IMR-90 (cell line): ENCODE results near the gene VKORC1L1. TPM values are rescaled to one million over a fixed set of nuclear protein-coding genes. Genes with fewer than 3 reads are reported as not detected.
A peak's percentile ranks its signal among the peaks of the same experiment; 100 is the strongest.

Experiments
- ATAC-seq: fragments of 200-7000 bp; cut with Tn5 transposase; 2 replicates; pipeline ENCODE4 v1.9.1; 2020; ENCODE audit warnings: low read depth, mild to moderate bottlenecking, moderate library complexity
- BruUV-seq: library from RNA; stranded (reverse); fragments of 400-500 nt; replicated peaks from 2 replicates; lab custom pipeline; 2021; lab: Mats Ljungman, UMichigan
- CTCF ChIA-PET: fragments of 300-600 bp; formaldehyde crosslinking; extraction: SDS; loops from one replicate; lab custom pipeline; 2021; ENCODE audit warnings: antibody characterized with exemption; lab: Yijun Ruan, JAX
- POLR2A ChIA-PET: fragments of 300-600 bp; sonication (Branson Sonifier 250); formaldehyde crosslinking; loops from one replicate; lab custom pipeline; 2022; ENCODE audit warnings: antibody characterized with exemption; ENCODE audit not compliant: unreplicated experiment; lab: Charles Lee
- DNase-seq: peaks from one replicate; pipeline ENCODE4 v3.0.0; 2013
- H2AFZ ChIP-seq: replicated peaks from 2 replicates; pipeline ENCODE3; 2013; ENCODE audit warnings: low read length, mild to moderate bottlenecking; ENCODE audit not compliant: poor library complexity
- H2AK5ac ChIP-seq: 2 replicates; pipeline ENCODE4 v1.6.1; 2013; ENCODE audit warnings: low read depth, low read length, inconsistent platforms
- H2AK9ac ChIP-seq: replicated peaks from 2 replicates; pipeline ENCODE3; 2013; ENCODE audit warnings: mild to moderate bottlenecking, low read depth, low read length, moderate library complexity; ENCODE audit not compliant: poor library complexity
- H2BK120ac ChIP-seq: 2 replicates; pipeline ENCODE4 v1.6.1; 2013; ENCODE audit warnings: low read depth, low read length, inconsistent platforms
- H2BK15ac ChIP-seq: 3 replicates; pipeline ENCODE4 v1.6.1; 2013; ENCODE audit warnings: low read depth, low read length, inconsistent platforms
- H2BK20ac ChIP-seq: 2 replicates; pipeline ENCODE4 v1.6.1; 2013; ENCODE audit warnings: low read depth, mild to moderate bottlenecking, inconsistent platforms, low read length, moderate library complexity
- H2BK5ac ChIP-seq: 2 replicates; pipeline ENCODE4 v1.6.1; 2013; ENCODE audit warnings: mild to moderate bottlenecking, low read depth, low read length, inconsistent platforms; ENCODE audit not compliant: poor library complexity, severe bottlenecking
- H3K14ac ChIP-seq: replicated peaks from 2 replicates; pipeline ENCODE4 v1.6.1; 2013; ENCODE audit warnings: low read depth, low read length, inconsistent platforms
- H3K18ac ChIP-seq: 2 replicates; pipeline ENCODE4 v1.6.1; 2013; ENCODE audit warnings: low read depth, low read length, control low read depth
- H3K23ac ChIP-seq: 2 replicates; pipeline ENCODE4 v1.6.1; 2013; ENCODE audit warnings: low read depth, low read length, inconsistent platforms
- H3K27ac ChIP-seq: 2 replicates; pipeline ENCODE4 v1.5.1; 2013; ENCODE audit warnings: mild to moderate bottlenecking, control low read depth, low read length; ENCODE audit not compliant: insufficient read depth
- H3K27me3 ChIP-seq: 2 replicates; pipeline ENCODE4 v1.6.1; 2013; ENCODE audit warnings: low read length; ENCODE audit not compliant: control insufficient read depth, insufficient read depth
- H3K36me3 ChIP-seq: 2 replicates; pipeline ENCODE4 v1.6.1; 2013; ENCODE audit warnings: low read length, mixed read lengths; ENCODE audit not compliant: control insufficient read depth, insufficient read depth
- H3K4ac ChIP-seq: 2 replicates; pipeline ENCODE4 v1.6.1; 2013; ENCODE audit warnings: low read depth, low read length, inconsistent platforms
- H3K4me1 ChIP-seq: 2 replicates; pipeline ENCODE4 v1.6.1; 2013; ENCODE audit warnings: low read length, mixed read lengths; ENCODE audit not compliant: control insufficient read depth, insufficient read depth
- H3K4me2 ChIP-seq: 2 replicates; pipeline ENCODE4 v1.6.1; 2013; ENCODE audit warnings: low read depth, mild to moderate bottlenecking, control low read depth, low read length, moderate library complexity
- H3K4me3 ChIP-seq: 2 replicates; pipeline ENCODE4 v1.5.1; 2013; ENCODE audit warnings: low read depth, mild to moderate bottlenecking, control low read depth, low read length, moderate library complexity; ENCODE audit not compliant: insufficient read depth
- H3K56ac ChIP-seq: 2 replicates; pipeline ENCODE4 v1.6.1; 2013; ENCODE audit warnings: low read length, inconsistent platforms; ENCODE audit not compliant: insufficient read depth; ENCODE audit errors: extremely low read depth
- H3K79me1 ChIP-seq, 2 experiments: 2 replicates each; pipeline ENCODE4 v1.6.1; 2013; ENCODE audit warnings: low read length in 2 of 2, inconsistent platforms in 1 of 2, low read depth in 1 of 2
- H3K9ac ChIP-seq: 2 replicates; pipeline ENCODE4 v1.6.1; 2013; ENCODE audit warnings: low read depth, low read length, control low read depth
- H3K9me1 ChIP-seq: 2 replicates; pipeline ENCODE4 v1.6.1; 2013; ENCODE audit warnings: low read length, inconsistent platforms; ENCODE audit not compliant: insufficient read depth
- H3K9me3 ChIP-seq: 2 replicates; pipeline ENCODE4 v1.6.1; 2013; ENCODE audit warnings: low read length; ENCODE audit not compliant: control insufficient read depth, insufficient read depth
- H4K20me1 ChIP-seq: 2 replicates; pipeline ENCODE4 v1.6.1; 2013; ENCODE audit warnings: low read length, inconsistent platforms; ENCODE audit not compliant: insufficient read depth
- H4K5ac ChIP-seq: 2 replicates; pipeline ENCODE4 v1.6.1; 2013; ENCODE audit warnings: mild to moderate bottlenecking, low read depth, low read length, control low read depth
- H4K8ac ChIP-seq, 2 experiments: 2 replicates each; pipeline ENCODE4 v1.6.1; 2013; ENCODE audit warnings: low read depth in 2 of 2, low read length in 2 of 2, control low read depth in 1 of 2, inconsistent platforms in 1 of 2
- H4K91ac ChIP-seq: 2 replicates; pipeline ENCODE4 v1.6.1; 2013; ENCODE audit warnings: low read depth, low read length, inconsistent platforms; ENCODE audit not compliant: insufficient read depth
- BHLHE40 ChIP-seq: fragments of 150-350 bp; IDR thresholded peaks from 2 replicates; pipeline ENCODE4 v1.6.1; 2016; ENCODE audit warnings: mild to moderate bottlenecking, low read depth, low read length
- CEBPB ChIP-seq: IDR thresholded peaks from 2 replicates; pipeline ENCODE4 v1.6.1; 2012; ENCODE audit warnings: low read depth, low read length, improper control_type of control experiment
- CHD1 ChIP-seq: IDR thresholded peaks from 2 replicates; pipeline ENCODE4 v1.6.1; 2012; ENCODE audit warnings: low read depth, low read length, improper control_type of control experiment
- FOS ChIP-seq: fragments of 150-350 bp; IDR thresholded peaks from 2 replicates; pipeline ENCODE4 v1.6.1; 2016; ENCODE audit warnings: low read depth, low read length
- MAFK ChIP-seq: IDR thresholded peaks from 2 replicates; pipeline ENCODE4 v1.6.1; 2012; ENCODE audit warnings: low read depth, low read length, improper control_type of control experiment
- MAZ ChIP-seq: IDR thresholded peaks from 2 replicates; pipeline ENCODE4 v1.6.1; 2012; ENCODE audit warnings: low read depth, mild to moderate bottlenecking, low read length, improper control_type of control experiment, moderate library complexity, borderline replicate concordance
- MXI1 ChIP-seq: IDR thresholded peaks from 2 replicates; pipeline ENCODE4 v1.6.1; 2012; ENCODE audit warnings: low read depth, mild to moderate bottlenecking, low read length, moderate library complexity, borderline replicate concordance
- NFE2L2 ChIP-seq: fragments of 150-350 bp; IDR thresholded peaks from 2 replicates; pipeline ENCODE4 v1.6.1; 2016; ENCODE audit warnings: low read depth, mild to moderate bottlenecking, low read length
- POLR2A ChIP-seq: IDR thresholded peaks from 2 replicates; pipeline ENCODE4 v1.6.1; 2012; ENCODE audit warnings: mild to moderate bottlenecking, low read depth, low read length
- RCOR1 ChIP-seq: IDR thresholded peaks from 2 replicates; pipeline ENCODE4 v1.6.1; 2012; ENCODE audit warnings: mild to moderate bottlenecking, low read length, improper control_type of control experiment; ENCODE audit not compliant: insufficient replicate concordance
- RFX5 ChIP-seq: IDR thresholded peaks from 2 replicates; pipeline ENCODE4 v1.8.0; 2012; ENCODE audit warnings: low read depth, mild to moderate bottlenecking, low read length, moderate library complexity
- SMC3 ChIP-seq: fragments of 150-350 bp; IDR thresholded peaks from 2 replicates; pipeline ENCODE4 v1.6.1; 2016; ENCODE audit warnings: low read depth, mild to moderate bottlenecking, antibody characterized with exemption, low read length, moderate library complexity
- WGBS, 2 experiments: methylation state at CpG; one replicate each; pipeline versions ENCODE4 v1.1.5 to v1.1.7; 2013; ENCODE audit warnings: missing lambda C conversion rate in 2 of 2; ENCODE audit not compliant: insufficient read length in 1 of 2; ENCODE audit errors: extremely low coverage in 2 of 2; 5-methylcytosine and 5-hydroxymethylcytosine counted together
- dilution Hi-C: fragments of 300-500 bp; cut with HindIII; formaldehyde crosslinking; loops from one replicate; pipeline ENCODE4 v1.14.3; 2018; ENCODE audit warnings: low sequenced_read_pairs; ENCODE audit not compliant: unreplicated experiment
- in situ Hi-C: fragments of 300-500 bp; cut with MboI; formaldehyde crosslinking; loops from 3 replicates; pipeline ENCODE4 v1.14.3; 2019; ENCODE audit warnings: low sequenced_read_pairs, inconsistent platforms, mixed read lengths
- intact Hi-C: fragments of 100-400 bp; cut with micrococcal nuclease; formaldehyde crosslinking; loops from 2 replicates; pipeline ENCODE4 v1.10.0; 2022
- polyA plus RNA-seq, 3 experiments: library from polyadenylated mRNA; depleted of rRNA; stranded (reverse); fragments of >200 nt; gene quantifications; 2 replicates each; pipeline ENCODE4 v1.2.3, GENCODE V29; 2012; ENCODE audit warnings: low replicate concordance in 1 of 3
- total RNA-seq: library from RNA; depleted of rRNA; stranded (reverse); fragments of >200 nt; gene quantifications from 2 replicates; pipeline ENCODE4 v1.2.3, GENCODE V29; 2012
- TF ChIP-seq, protein P1 (sequence below): fragments of 150-350 bp; IDR thresholded peaks from 2 replicates; pipeline ENCODE4 v1.6.1; 2017; ENCODE audit warnings: mild to moderate bottlenecking, antibody characterized with exemption, low read length, low read depth
- TF ChIP-seq, protein P2 (sequence below): conservative IDR thresholded peaks from 2 replicates; pipeline ENCODE4 v1.5.1; 2012; ENCODE audit warnings: mild to moderate bottlenecking, low read depth, low read length, improper control_type of control experiment
- TF ChIP-seq, protein P3 (sequence below): fragments of 150-350 bp; IDR thresholded peaks from 2 replicates; pipeline ENCODE4 v1.6.1; 2016; ENCODE audit warnings: low read depth, mild to moderate bottlenecking, low read length, moderate library complexity, borderline replicate concordance

VKORC1L1 gene
- total and polyA plus RNA-seq, 2 of the 4 experiments (the other 2 are of a cell fraction), result 12.5 to 14.5 TPM

- no peak overlapping the region for H2BK15ac ChIP-seq
- H2BK20ac ChIP-seq, result no peak overlapping the region
- peak overlapping the region; percentile 14; the same call in 1 of the 2 replicates for H3K27ac ChIP-seq
- peaks cover 8% of the 10 kb centered on the region for H3K4me1 ChIP-seq
- dilution Hi-C loops (no loop called here), in situ Hi-C loops (no loop called here), intact Hi-C loops (no loop called here)
- POLR2A ChIA-PET, result no interaction called here
- H2AK9ac ChIP-seq, result peak overlapping the region; percentile 76
- peak overlapping the region; percentile 15 for H3K4ac ChIP-seq
- H4K20me1 ChIP-seq, result 0 out of 2 replicates have a peak, but pooled peaks cover 7% of the 10 kb centered on the region
- WGBS, 2 experiments, result 97% methylated on average over 3 of the region's 11 CpGs; no CpG with 5 or more reads in 1 of the 2 experiments
- H3K23ac ChIP-seq, result peak overlapping the region; percentile 59
- peak overlapping the region; percentile 83 for H3K4me2 ChIP-seq
- DNase-seq, result no peak
- CTCF ChIA-PET, result no interaction called here
- H3K9ac ChIP-seq, result no peak overlapping the region
- no peaks in the 10 kb centered on the region for H3K9me3 ChIP-seq
- H4K8ac ChIP-seq, result 0 out of 4 replicates have a peak overlapping the region, but pooled peaks of 1 of the 2 experiments have one; percentile 53
- H3K27me3 ChIP-seq, result no peaks in the 10 kb centered on the region
- H2BK120ac ChIP-seq, result no peak overlapping the region
- H2BK5ac ChIP-seq, result no peak overlapping the region
- H3K9me1 ChIP-seq, result peaks cover 16% of the 10 kb centered on the region
- no peak overlapping the region for H3K14ac ChIP-seq
- H3K4me3 ChIP-seq, result peak overlapping the region; percentile 16
- BruUV-seq, result no TSS peak
- peak overlapping the region; percentile 56 for H2AFZ ChIP-seq
- H2AK5ac ChIP-seq, result peak overlapping the region; percentile 27; the same call in 1 of the 2 replicates
- H3K56ac ChIP-seq, result no peak overlapping the region
- H3K79me1 ChIP-seq, result peaks cover 16 to 37% of the 10 kb centered on the region in 2 experiments
- H3K36me3 ChIP-seq, result peaks cover 13% of the 10 kb centered on the region
- no peak overlapping the region for H3K18ac ChIP-seq
- no peak for ATAC-seq
- H4K5ac ChIP-seq, result no peak overlapping the region
- no peak overlapping the region for H4K91ac ChIP-seq
- TF ChIP-seq, protein P1, sequence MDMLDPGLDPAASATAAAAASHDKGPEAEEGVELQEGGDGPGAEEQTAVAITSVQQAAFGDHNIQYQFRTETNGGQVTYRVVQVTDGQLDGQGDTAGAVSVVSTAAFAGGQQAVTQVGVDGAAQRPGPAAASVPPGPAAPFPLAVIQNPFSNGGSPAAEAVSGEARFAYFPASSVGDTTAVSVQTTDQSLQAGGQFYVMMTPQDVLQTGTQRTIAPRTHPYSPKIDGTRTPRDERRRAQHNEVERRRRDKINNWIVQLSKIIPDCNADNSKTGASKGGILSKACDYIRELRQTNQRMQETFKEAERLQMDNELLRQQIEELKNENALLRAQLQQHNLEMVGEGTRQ, result no peak
- TF ChIP-seq RCOR1, result no peak
- no peak for TF ChIP-seq RFX5
- TF ChIP-seq, protein P2, sequence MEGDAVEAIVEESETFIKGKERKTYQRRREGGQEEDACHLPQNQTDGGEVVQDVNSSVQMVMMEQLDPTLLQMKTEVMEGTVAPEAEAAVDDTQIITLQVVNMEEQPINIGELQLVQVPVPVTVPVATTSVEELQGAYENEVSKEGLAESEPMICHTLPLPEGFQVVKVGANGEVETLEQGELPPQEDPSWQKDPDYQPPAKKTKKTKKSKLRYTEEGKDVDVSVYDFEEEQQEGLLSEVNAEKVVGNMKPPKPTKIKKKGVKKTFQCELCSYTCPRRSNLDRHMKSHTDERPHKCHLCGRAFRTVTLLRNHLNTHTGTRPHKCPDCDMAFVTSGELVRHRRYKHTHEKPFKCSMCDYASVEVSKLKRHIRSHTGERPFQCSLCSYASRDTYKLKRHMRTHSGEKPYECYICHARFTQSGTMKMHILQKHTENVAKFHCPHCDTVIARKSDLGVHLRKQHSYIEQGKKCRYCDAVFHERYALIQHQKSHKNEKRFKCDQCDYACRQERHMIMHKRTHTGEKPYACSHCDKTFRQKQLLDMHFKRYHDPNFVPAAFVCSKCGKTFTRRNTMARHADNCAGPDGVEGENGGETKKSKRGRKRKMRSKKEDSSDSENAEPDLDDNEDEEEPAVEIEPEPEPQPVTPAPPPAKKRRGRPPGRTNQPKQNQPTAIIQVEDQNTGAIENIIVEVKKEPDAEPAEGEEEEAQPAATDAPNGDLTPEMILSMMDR, result no peak
- no peak for TF ChIP-seq FOS
- TF ChIP-seq MXI1, result no peak
- TF ChIP-seq CEBPB, result no peak
- TF ChIP-seq POLR2A, result no peak
- TF ChIP-seq MAFK, result no peak
- TF ChIP-seq BHLHE40, result no peak
- TF ChIP-seq MAZ, result no peak
- TF ChIP-seq SMC3, result no peak
- TF ChIP-seq CHD1, result no peak
- TF ChIP-seq, protein P3, sequence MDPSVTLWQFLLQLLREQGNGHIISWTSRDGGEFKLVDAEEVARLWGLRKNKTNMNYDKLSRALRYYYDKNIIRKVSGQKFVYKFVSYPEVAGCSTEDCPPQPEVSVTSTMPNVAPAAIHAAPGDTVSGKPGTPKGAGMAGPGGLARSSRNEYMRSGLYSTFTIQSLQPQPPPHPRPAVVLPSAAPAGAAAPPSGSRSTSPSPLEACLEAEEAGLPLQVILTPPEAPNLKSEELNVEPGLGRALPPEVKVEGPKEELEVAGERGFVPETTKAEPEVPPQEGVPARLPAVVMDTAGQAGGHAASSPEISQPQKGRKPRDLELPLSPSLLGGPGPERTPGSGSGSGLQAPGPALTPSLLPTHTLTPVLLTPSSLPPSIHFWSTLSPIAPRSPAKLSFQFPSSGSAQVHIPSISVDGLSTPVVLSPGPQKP, result no peak
- no peak for TF ChIP-seq NFE2L2
These were observed 107.8 kb downstream of the VKORC1L1 start for GRCh38 chr7:65980478-65981250.
